Tibial artery (tissue), 4 donors: ENCODE data around the gene RRP36.

Experiments
- DNase-seq, 2 donors: peaks; one replicate each; pipeline ENCODE4 v3.0.0-alpha.2; 2019
- H3K27ac ChIP-seq, 2 donors: fragments of 200-600 bp; sonication (generic) in 1 of 2; 1 replicate in 1 of 2; 2 replicates in 1 of 2; pipeline ENCODE4 v1.5.1; 2018 to 2019; ENCODE audit warnings: mild to moderate bottlenecking in 1 of 2
- H3K27me3 ChIP-seq, 2 donors: fragments of 200-600 bp; sonication (generic) in 1 of 2; one replicate each; pipeline versions ENCODE4 v1.5.1 to v1.6.0; 2016 to 2019
- H3K36me3 ChIP-seq, 3 donors: fragments of 200-600 bp; sonication (generic) in 2 of 3; one replicate each; pipeline ENCODE4 v1.5.1; 2016 to 2019; ENCODE audit warnings: mild to moderate bottlenecking in 2 of 3
- H3K4me1 ChIP-seq, 4 donors: fragments of 200-600 bp; sonication (generic) in 2 of 4; 1 replicate in 3 of 4; 2 replicates in 1 of 4; pipeline ENCODE4 v1.5.1; 2016 to 2019
- H3K4me3 ChIP-seq, 2 donors: fragments of 200-600 bp; sonication (generic) in 1 of 2; 1 replicate in 1 of 2; 2 replicates in 1 of 2; pipeline ENCODE4 v1.5.1; 2018 to 2019; ENCODE audit warnings: mild to moderate bottlenecking in 2 of 2
- H3K9me3 ChIP-seq, 3 donors: fragments of 200-600 bp; sonication (generic) in 1 of 3; one replicate each; pipeline ENCODE4 v1.5.1; 2016 to 2019
- CTCF ChIP-seq, 2 experiments: fragments of 200-600 bp in 1 of 2; fragments of 450-650 bp in 1 of 2; IDR thresholded peaks; one replicate each; pipeline ENCODE4 v1.5.1; 2017 to 2019; ENCODE audit warnings: antibody characterized with exemption in 2 of 2, mild to moderate bottlenecking in 1 of 2, moderate library complexity in 1 of 2
- intact Hi-C: fragments of 100-400 bp; cut with DNase I; formaldehyde crosslinking; loops from one replicate; pipeline ENCODE4 v1.15.0; 2023; ENCODE audit warnings: low total_unique reads

RRP36 gene

GRCh38 chr6:43016943-43017334 lies 4.5 kb upstream of the RRP36 start:
- TF ChIP-seq CTCF (IDR thresholded peaks at IDR 0.05) = no peak
- Histone ChIP-seq H3K27me3 (no peaks in the 10 kb centered on the region), H3K9me3 (no peaks in the 10 kb centered on the region), H3K36me3 (peaks cover 14 to 34% (median 30%) of the 10 kb centered on the region in 3 donors), H3K4me1 (peaks cover 0 to 58% (median 44%) of the 10 kb centered on the region in 4 donors), H3K27ac (peak overlapping the region in 1 of 2 donors; percentile 45), H3K4me3 (no peak overlapping the region)
- intact Hi-C loops = no loop called here
- no peak for DNase-seq

- intact Hi-C loops = no loop called here
- no peak for TF ChIP-seq CTCF (IDR thresholded peaks at IDR 0.05)
- DNase-seq = no peak
- Histone ChIP-seq H3K27ac (no peak overlapping the region), H3K4me3 (no peak overlapping the region), H3K27me3 (no peaks in the 10 kb centered on the region), H3K4me1 (peaks cover 0 to 64% (median 47%) of the 10 kb centered on the region in 4 donors), H3K9me3 (no peaks in the 10 kb centered on the region), H3K36me3 (peaks cover 14 to 31% (median 29%) of the 10 kb centered on the region in 3 donors)
These were observed 2.3 kb upstream of the RRP36 start for GRCh38 chr6:43019152-43019551.

GRCh38 chr6:43020052-43020705 lies 1.2 kb upstream of the RRP36 start:
- DNase-seq = no peak
- Histone ChIP-seq H3K27me3 (no peaks in the 10 kb centered on the region), H3K36me3 (peaks cover 16 to 38% (median 36%) of the 10 kb centered on the region in 3 donors), H3K4me1 (peaks cover 0 to 60% (median 43%) of the 10 kb centered on the region in 4 donors), H3K4me3 (no peak overlapping the region), H3K27ac (peak overlapping the region in 1 of 2 donors; percentile 86), H3K9me3 (no peaks in the 10 kb centered on the region)
- no peak for TF ChIP-seq CTCF (IDR thresholded peaks at IDR 0.05)
- intact Hi-C loops = no loop called here

DNA sequence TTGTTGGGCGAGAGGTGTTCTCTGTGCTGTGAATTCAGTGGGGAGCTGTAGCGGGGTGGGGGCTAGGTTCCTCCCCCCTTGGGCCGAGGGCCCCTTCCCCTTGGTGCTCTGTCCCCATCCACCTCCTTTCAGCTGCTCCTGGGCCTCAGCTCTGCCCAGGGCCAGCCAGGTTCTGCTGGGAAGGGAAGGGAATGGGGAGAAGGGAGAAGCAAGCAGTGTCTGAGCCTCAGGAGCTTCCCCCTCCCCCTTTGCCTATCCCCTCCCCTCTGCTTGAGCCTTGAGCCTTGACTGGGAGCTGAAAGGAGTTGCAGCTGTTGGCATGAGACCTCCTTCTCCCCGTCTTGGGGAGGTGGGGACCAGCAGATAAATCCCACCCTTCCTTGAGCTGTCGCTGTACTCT lies 576 bp upstream of the RRP36 start:
- H3K4me1 ChIP-seq = peaks cover 0 to 53% (median 37%) of the 10 kb centered on the region in 4 donors
- H3K36me3 ChIP-seq = peaks cover 23 to 45% (median 43%) of the 10 kb centered on the region in 3 donors
- no peak for DNase-seq
- H3K27me3 ChIP-seq = no peaks in the 10 kb centered on the region
- intact Hi-C loops = no loop called here
- TF ChIP-seq CTCF (IDR thresholded peaks at IDR 0.05) = no peak
- peak overlapping the region; percentile 86 to 90 for H3K4me3 ChIP-seq
- peak overlapping the region; percentile 86 to 87 for H3K27ac ChIP-seq
- H3K9me3 ChIP-seq = no peaks in the 10 kb centered on the region

- intact Hi-C loops = no loop called here
- no peak for TF ChIP-seq CTCF (IDR thresholded peaks at IDR 0.05)
These were observed 3.0 kb downstream of the RRP36 start for GRCh38 chr6:43024436-43024835.

More at GRCh38 chr6:43024436-43024835, 3.0 kb downstream of the RRP36 start:
- Histone ChIP-seq H3K27ac (no peak overlapping the region), H3K27me3 (no peaks in the 10 kb centered on the region), H3K4me1 (peaks cover 0 to 33% (median 20%) of the 10 kb centered on the region in 4 donors), H3K9me3 (no peaks in the 10 kb centered on the region), H3K4me3 (no peak overlapping the region), H3K36me3 (peaks cover 49 to 57% (median 56%) of the 10 kb centered on the region in 3 donors)
- no peak for DNase-seq
